ENCODE results near the gene NEURL1B.
A peak's percentile ranks its signal among the peaks of the same experiment; 100 is the strongest.

Gene NEURL1B

GRCh38 chr5:172598251-172599203, 42.5 kb upstream of the NEURL1B start (continued):
- TF ChIP-seq ZNF768 (tag by site-specific recombination; IDR thresholded peaks at IDR 0.05) (no peak), KLF9 (tag by site-specific recombination; IDR thresholded peaks at IDR 0.05; ENCODE audit: low read depth) (no peak), ZNF704 (tag by site-specific recombination; IDR thresholded peaks at IDR 0.05) (no peak), ZNF394 (tag by site-specific recombination; IDR thresholded peaks at IDR 0.05; ENCODE audit: borderline replicate concordance) (peak; percentile 90; the same call in 1 of the 2 replicates), ZSCAN18 (tag by site-specific recombination; IDR thresholded peaks at IDR 0.05) (no peak), ZNF16 (tag by site-specific recombination; IDR thresholded peaks at IDR 0.05; ENCODE audit: low read depth) (no peak), ZNF843 (tag by site-specific recombination; IDR thresholded peaks at IDR 0.05) (no peak), ZNF585B (tag by site-specific recombination; IDR thresholded peaks at IDR 0.05) (no peak), EGR2 (tag by site-specific recombination; IDR thresholded peaks at IDR 0.05; ENCODE audit: low read depth) (peak; percentile 36; the same call in 1 of the 2 replicates), MZF1 (tag by site-specific recombination; IDR thresholded peaks at IDR 0.05; ENCODE audit: borderline replicate concordance) (no peak; the same call in 1 of the 2 replicates), ZNF571 (tag by site-specific recombination; IDR thresholded peaks at IDR 0.05) (no peak), ZNF501 (tag by site-specific recombination; IDR thresholded peaks at IDR 0.05) (no peak), ZEB2 (tag by site-specific recombination; IDR thresholded peaks at IDR 0.05) (no peak), ZNF529 (tag by site-specific recombination; IDR thresholded peaks at IDR 0.05; ENCODE audit: insufficient replicate concordance) (no peak), ZNF140 (tag by site-specific recombination; IDR thresholded peaks at IDR 0.05) (peak; percentile 43), ZNF521 (tag by site-specific recombination; IDR thresholded peaks at IDR 0.05) (no peak), ZNF660 (tag by site-specific recombination; IDR thresholded peaks at IDR 0.05) (no peak), ZNF155 (tag by site-specific recombination; IDR thresholded peaks at IDR 0.05) (no peak), KLF16 (tag by site-specific recombination; IDR thresholded peaks at IDR 0.05) (no peak), PRDM1 (tag by site-specific recombination; IDR thresholded peaks at IDR 0.05) (no peak), OSR2 (tag by site-specific recombination; IDR thresholded peaks at IDR 0.05) (no peak), SP2 (tag by site-specific recombination; IDR thresholded peaks at IDR 0.05) (no peak), ZNF404 (tag by site-specific recombination; IDR thresholded peaks at IDR 0.05) (no peak), ATF2 (tag by site-specific recombination; IDR thresholded peaks at IDR 0.05; ENCODE audit: low read depth) (no peak), ZSCAN23 (tag by site-specific recombination; IDR thresholded peaks at IDR 0.05) (no peak), ZBTB8A (tag by site-specific recombination; IDR thresholded peaks at IDR 0.05) (peak; percentile 61), ZNF184 (tag by site-specific recombination; IDR thresholded peaks at IDR 0.05) (no peak), ZNF549 (tag by site-specific recombination; IDR thresholded peaks at IDR 0.05) (no peak), ZNF473 (tag by site-specific recombination; IDR thresholded peaks at IDR 0.05) (no peak)
- TF ChIP-seq, protein P1, sequence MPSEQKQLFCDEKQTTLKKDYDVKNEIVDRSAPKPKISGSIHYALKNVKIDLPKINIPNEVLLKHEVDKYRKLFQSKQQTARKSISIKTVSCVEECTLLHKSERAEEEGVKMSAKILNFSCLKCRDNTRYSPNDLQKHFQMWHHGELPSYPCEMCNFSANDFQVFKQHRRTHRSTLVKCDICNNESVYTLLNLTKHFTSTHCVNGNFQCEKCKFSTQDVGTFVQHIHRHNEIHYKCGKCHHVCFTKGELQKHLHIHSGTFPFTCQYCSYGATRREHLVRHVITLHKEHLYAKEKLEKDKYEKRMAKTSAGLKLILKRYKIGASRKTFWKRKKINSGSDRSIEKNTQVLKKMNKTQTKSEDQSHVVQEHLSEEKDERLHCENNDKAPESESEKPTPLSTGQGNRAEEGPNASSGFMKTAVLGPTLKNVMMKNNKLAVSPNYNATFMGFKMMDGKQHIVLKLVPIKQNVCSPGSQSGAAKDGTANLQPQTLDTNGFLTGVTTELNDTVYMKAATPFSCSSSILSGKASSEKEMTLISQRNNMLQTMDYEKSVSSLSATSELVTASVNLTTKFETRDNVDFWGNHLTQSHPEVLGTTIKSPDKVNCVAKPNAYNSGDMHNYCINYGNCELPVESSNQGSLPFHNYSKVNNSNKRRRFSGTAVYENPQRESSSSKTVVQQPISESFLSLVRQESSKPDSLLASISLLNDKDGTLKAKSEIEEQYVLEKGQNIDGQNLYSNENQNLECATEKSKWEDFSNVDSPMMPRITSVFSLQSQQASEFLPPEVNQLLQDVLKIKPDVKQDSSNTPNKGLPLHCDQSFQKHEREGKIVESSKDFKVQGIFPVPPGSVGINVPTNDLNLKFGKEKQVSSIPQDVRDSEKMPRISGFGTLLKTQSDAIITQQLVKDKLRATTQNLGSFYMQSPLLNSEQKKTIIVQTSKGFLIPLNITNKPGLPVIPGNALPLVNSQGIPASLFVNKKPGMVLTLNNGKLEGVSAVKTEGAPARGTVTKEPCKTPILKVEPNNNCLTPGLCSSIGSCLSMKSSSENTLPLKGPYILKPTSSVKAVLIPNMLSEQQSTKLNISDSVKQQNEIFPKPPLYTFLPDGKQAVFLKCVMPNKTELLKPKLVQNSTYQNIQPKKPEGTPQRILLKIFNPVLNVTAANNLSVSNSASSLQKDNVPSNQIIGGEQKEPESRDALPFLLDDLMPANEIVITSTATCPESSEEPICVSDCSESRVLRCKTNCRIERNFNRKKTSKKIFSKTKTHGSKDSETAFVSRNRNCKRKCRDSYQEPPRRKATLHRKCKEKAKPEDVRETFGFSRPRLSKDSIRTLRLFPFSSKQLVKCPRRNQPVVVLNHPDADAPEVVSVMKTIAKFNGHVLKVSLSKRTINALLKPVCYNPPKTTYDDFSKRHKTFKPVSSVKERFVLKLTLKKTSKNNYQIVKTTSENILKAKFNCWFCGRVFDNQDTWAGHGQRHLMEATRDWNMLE (tag by site-specific recombination; conservative IDR thresholded peaks at IDR 0.05; ENCODE audit: low read depth), result peak; percentile 81
